Measurements from ENCODE around the gene TMEM248.
"Not testable (repeated sequence)": the region's sequence is repeated elsewhere in the genome, so short reads cannot be mapped to it uniquely, and the experiment has no call there.

The TMEM248 gene

DNA sequence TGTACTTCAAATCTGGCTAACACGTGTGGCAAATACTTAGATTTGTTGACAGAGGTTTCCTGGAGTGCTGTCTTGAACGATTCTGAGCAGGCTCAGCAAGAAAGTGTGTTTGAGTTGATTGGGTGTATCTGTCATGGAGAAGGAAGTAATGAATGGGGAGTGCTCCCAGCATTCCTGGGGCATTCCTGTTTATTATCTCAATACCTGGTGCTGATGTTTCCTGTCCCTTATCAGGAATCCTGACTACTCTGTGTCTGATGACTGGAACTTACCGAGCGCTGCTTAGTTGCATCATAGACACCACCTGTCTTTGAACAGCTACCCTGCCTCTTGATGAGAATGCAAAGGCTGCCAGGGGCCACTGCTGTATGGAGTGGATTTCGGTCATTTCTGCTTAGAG, 41.0 kb upstream of the TMEM248 start:
- no peaks in the 10 kb centered on the region for H4K20me1 ChIP-seq (ENCODE audit: insufficient read depth, low read length)
- no peak overlapping the region for H3K27ac ChIP-seq (ENCODE audit: low read depth, low read length, poor library complexity, severe bottlenecking)
- H3K9me2 ChIP-seq (ENCODE audit: low read depth, low read length), result no peaks in the 10 kb centered on the region
- no peaks in the 10 kb centered on the region for H3F3A ChIP-seq (ENCODE audit: insufficient read depth, low read length)
- no peaks in the 10 kb centered on the region for H3K27me3 ChIP-seq (ENCODE audit: insufficient read depth, low read length)
- peaks cover 26% of the 10 kb centered on the region; the same call in 1 of the 2 replicates for H3K36me3 ChIP-seq (ENCODE audit: insufficient read depth, low read length)
- H3K4me1 ChIP-seq (ENCODE audit: insufficient read depth, low read length, severe bottlenecking), result no peaks in the 10 kb centered on the region
- H3K79me2 ChIP-seq (ENCODE audit: insufficient read depth, low read length), result no peaks in the 10 kb centered on the region
- no peak overlapping the region for H3K4me3 ChIP-seq (ENCODE audit: low read depth, low read length, poor library complexity, severe bottlenecking)
- TF ChIP-seq, protein P1, sequence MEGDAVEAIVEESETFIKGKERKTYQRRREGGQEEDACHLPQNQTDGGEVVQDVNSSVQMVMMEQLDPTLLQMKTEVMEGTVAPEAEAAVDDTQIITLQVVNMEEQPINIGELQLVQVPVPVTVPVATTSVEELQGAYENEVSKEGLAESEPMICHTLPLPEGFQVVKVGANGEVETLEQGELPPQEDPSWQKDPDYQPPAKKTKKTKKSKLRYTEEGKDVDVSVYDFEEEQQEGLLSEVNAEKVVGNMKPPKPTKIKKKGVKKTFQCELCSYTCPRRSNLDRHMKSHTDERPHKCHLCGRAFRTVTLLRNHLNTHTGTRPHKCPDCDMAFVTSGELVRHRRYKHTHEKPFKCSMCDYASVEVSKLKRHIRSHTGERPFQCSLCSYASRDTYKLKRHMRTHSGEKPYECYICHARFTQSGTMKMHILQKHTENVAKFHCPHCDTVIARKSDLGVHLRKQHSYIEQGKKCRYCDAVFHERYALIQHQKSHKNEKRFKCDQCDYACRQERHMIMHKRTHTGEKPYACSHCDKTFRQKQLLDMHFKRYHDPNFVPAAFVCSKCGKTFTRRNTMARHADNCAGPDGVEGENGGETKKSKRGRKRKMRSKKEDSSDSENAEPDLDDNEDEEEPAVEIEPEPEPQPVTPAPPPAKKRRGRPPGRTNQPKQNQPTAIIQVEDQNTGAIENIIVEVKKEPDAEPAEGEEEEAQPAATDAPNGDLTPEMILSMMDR (IDR thresholded peaks at IDR 0.05; ENCODE audit: low read length), result no peak
- no peak for TF ChIP-seq EZH2 (IDR thresholded peaks at IDR 0.05; ENCODE audit: borderline replicate concordance, low read length)
- H3K4me2 ChIP-seq (ENCODE audit: low read length), result no peak overlapping the region
- H3K9ac ChIP-seq (ENCODE audit: low read length), result no peak overlapping the region
- no peak overlapping the region for H2AFZ ChIP-seq (ENCODE audit: low read length)
- H3K9me3 ChIP-seq (ENCODE audit: low read length), result no peaks in the 10 kb centered on the region

- not testable (repeated sequence) for H3K4me1 ChIP-seq (ENCODE audit: insufficient read depth, low read length, severe bottlenecking); H3K4me3 ChIP-seq (ENCODE audit: low read depth, low read length, poor library complexity, severe bottlenecking); H3K4me2 ChIP-seq (ENCODE audit: low read length); H3F3A ChIP-seq (ENCODE audit: insufficient read depth, low read length); H3K9ac ChIP-seq (ENCODE audit: low read length); H3K9me3 ChIP-seq (ENCODE audit: low read length); H3K79me2 ChIP-seq (ENCODE audit: insufficient read depth, low read length); H3K9me2 ChIP-seq (ENCODE audit: low read depth, low read length); H4K20me1 ChIP-seq (ENCODE audit: insufficient read depth, low read length); H3K27me3 ChIP-seq (ENCODE audit: insufficient read depth, low read length); H3K27ac ChIP-seq (ENCODE audit: low read depth, low read length, poor library complexity, severe bottlenecking); H2AFZ ChIP-seq (ENCODE audit: low read length)
- H3K36me3 ChIP-seq (ENCODE audit: insufficient read depth, low read length), result peaks cover 28% of the 10 kb centered on the region; the same call in 1 of the 2 replicates
These were observed 40.4 kb upstream of the TMEM248 start for GRCh38 chr7:66880577-66880976.

DNA sequence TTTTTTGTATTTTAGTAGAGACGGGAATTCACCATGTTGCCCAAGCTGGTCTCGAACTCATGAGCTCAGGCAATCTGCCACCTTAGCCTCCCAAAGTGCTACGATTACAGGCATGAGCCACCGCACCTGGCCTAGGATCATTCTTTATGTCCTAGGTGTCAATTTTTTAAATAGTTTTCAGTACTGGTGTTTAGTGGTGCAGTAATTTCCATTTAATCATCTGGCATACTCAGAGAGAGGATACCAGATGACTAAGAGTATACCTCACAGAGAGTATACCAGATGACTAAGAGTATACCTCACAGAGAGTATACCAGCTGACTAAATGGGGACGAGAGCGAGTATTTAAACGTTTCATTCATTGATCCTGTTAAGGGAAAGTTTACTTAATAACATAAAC, 37.3 kb upstream of the TMEM248 start:
- H2AFZ ChIP-seq (ENCODE audit: low read length), result no peak overlapping the region

DNA sequence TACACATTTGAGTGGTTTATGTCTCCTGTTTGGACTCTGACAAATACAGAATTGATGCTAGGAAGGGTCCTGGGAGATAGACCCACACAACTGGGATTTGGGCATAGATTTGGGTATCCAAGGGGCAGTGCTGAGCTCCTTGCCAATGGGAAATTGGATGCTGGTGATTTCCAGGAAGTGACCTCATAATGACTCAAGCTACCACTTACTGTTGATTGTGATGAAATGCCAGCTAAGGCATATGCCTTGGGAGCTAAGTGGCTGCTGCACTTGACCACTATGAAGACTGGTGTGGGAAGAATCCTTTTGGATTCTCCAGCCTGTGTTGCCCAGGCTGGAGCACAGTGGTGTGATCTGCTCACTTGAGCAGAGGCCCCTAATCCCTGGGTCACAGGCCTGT, 36.5 kb upstream of the TMEM248 start:
- H4K20me1 ChIP-seq (ENCODE audit: insufficient read depth, low read length); H3K4me3 ChIP-seq (ENCODE audit: low read depth, low read length, poor library complexity, severe bottlenecking); H3K4me1 ChIP-seq (ENCODE audit: insufficient read depth, low read length, severe bottlenecking); H3K27me3 ChIP-seq (ENCODE audit: insufficient read depth, low read length); H3K9me2 ChIP-seq (ENCODE audit: low read depth, low read length); H3K4me2 ChIP-seq (ENCODE audit: low read length); H3K9me3 ChIP-seq (ENCODE audit: low read length); H2AFZ ChIP-seq (ENCODE audit: low read length); H3K79me2 ChIP-seq (ENCODE audit: insufficient read depth, low read length); H3K9ac ChIP-seq (ENCODE audit: low read length); H3K27ac ChIP-seq (ENCODE audit: low read depth, low read length, poor library complexity, severe bottlenecking); H3F3A ChIP-seq (ENCODE audit: insufficient read depth, low read length): not testable (repeated sequence)
- H3K36me3 ChIP-seq (ENCODE audit: insufficient read depth, low read length), result peaks cover 25% of the 10 kb centered on the region; the same call in 1 of the 2 replicates

More for the DNA sequence above, 37.3 kb upstream of the TMEM248 start:
- H3K27me3 ChIP-seq (ENCODE audit: insufficient read depth, low read length), result no peaks in the 10 kb centered on the region
- H3K9ac ChIP-seq (ENCODE audit: low read length), result no peak overlapping the region
- peaks cover 26% of the 10 kb centered on the region; the same call in 1 of the 2 replicates for H3K36me3 ChIP-seq (ENCODE audit: insufficient read depth, low read length)
- no peaks in the 10 kb centered on the region for H3F3A ChIP-seq (ENCODE audit: insufficient read depth, low read length)
- no peaks in the 10 kb centered on the region for H3K9me3 ChIP-seq (ENCODE audit: low read length)
- no peaks in the 10 kb centered on the region for H4K20me1 ChIP-seq (ENCODE audit: insufficient read depth, low read length)
- no peaks in the 10 kb centered on the region for H3K9me2 ChIP-seq (ENCODE audit: low read depth, low read length)
- no peaks in the 10 kb centered on the region for H3K4me1 ChIP-seq (ENCODE audit: insufficient read depth, low read length, severe bottlenecking)
- H3K79me2 ChIP-seq (ENCODE audit: insufficient read depth, low read length), result no peaks in the 10 kb centered on the region
- no peak overlapping the region for H3K4me2 ChIP-seq (ENCODE audit: low read length)
- TF ChIP-seq EZH2 (IDR thresholded peaks at IDR 0.05; ENCODE audit: borderline replicate concordance, low read length), result no peak
- TF ChIP-seq, protein P1 (IDR thresholded peaks at IDR 0.05; ENCODE audit: low read length), result no peak
- no peak overlapping the region for H3K27ac ChIP-seq (ENCODE audit: low read depth, low read length, poor library complexity, severe bottlenecking)
- H3K4me3 ChIP-seq (ENCODE audit: low read depth, low read length, poor library complexity, severe bottlenecking), result no peak overlapping the region
